ENCODE data around the gene TTC28. TPM values are rescaled to one million over a fixed set of nuclear protein-coding genes. Genes with fewer than 3 reads are reported as not detected.
"Not testable (repeated sequence)": the region's sequence is repeated elsewhere in the genome, so short reads cannot be mapped to it uniquely, and the experiment has no call there.

The TTC28 gene
- total and polyA plus RNA-seq, 8 donors: 2.2 to 18.6 (median 11.5) TPM

DNA sequence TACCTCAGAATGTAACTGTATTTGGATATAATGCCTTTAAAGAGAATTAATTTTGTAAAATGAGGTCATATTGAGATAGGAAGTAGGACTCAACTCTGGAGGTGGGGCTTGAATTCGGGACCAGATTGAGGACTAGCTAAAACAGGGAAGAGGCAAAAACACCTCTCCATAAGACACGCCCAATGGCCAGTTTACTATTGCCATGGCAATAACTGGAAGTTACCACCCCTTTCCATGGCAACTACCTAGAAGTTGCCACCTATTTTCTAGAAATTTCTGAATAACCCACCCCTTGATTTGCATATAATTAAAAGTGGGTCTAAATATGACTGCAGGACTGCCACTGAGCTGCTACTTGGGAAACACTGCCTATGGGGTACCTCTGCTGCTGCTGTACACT lies 206.4 kb downstream of the TTC28 start:
- WGBS, 2 donors: 83 to 93% methylated on average over 2 of the region's 2 CpGs

DNA sequence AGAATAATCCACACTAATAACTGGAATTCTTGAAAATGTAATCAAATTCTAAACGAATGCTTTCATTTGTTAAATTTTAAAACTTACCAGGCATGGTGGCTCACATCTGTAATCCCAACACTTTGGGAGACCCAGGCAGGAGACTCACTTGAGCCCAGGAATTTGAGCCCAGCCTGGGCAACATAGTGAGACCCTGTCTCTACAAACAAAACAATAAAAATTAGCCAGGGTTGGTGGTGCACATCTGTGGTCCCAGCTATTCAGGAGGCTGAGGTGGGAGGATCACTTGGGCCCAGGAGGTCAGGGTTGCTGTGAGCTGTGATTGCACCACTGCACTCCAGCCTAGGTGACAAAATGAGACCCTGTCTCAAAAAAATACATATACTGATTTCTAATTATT lies 212.6 kb downstream of the TTC28 start:
- H3K36me3 ChIP-seq; H3K9me3 ChIP-seq; DNase-seq; intact Hi-C loops (cut with DNase I); H3K4me3 ChIP-seq; H3K27ac ChIP-seq; ATAC-seq; H3K27me3 ChIP-seq; FAIRE-seq: not testable (repeated sequence)
- peaks cover 0 to 16% (median 15%) of the 10 kb centered on the region in 3 donors for H3K4me1 ChIP-seq
- 67 to 76% methylated on average over 1 of the region's 1 CpG for WGBS, 2 donors

More for the DNA sequence above, 206.4 kb downstream of the TTC28 start:
- no peak for ATAC-seq
- H3K9me3 ChIP-seq: no peaks in the 10 kb centered on the region
- intact Hi-C loops (cut with DNase I): no loop called here
- H3K27ac ChIP-seq: no peak overlapping the region
- H3K36me3 ChIP-seq: no peaks in the 10 kb centered on the region
- DNase-seq: no peak
- no peak overlapping the region for H3K4me3 ChIP-seq
- no peak for FAIRE-seq
- TF ChIP-seq, protein P1, sequence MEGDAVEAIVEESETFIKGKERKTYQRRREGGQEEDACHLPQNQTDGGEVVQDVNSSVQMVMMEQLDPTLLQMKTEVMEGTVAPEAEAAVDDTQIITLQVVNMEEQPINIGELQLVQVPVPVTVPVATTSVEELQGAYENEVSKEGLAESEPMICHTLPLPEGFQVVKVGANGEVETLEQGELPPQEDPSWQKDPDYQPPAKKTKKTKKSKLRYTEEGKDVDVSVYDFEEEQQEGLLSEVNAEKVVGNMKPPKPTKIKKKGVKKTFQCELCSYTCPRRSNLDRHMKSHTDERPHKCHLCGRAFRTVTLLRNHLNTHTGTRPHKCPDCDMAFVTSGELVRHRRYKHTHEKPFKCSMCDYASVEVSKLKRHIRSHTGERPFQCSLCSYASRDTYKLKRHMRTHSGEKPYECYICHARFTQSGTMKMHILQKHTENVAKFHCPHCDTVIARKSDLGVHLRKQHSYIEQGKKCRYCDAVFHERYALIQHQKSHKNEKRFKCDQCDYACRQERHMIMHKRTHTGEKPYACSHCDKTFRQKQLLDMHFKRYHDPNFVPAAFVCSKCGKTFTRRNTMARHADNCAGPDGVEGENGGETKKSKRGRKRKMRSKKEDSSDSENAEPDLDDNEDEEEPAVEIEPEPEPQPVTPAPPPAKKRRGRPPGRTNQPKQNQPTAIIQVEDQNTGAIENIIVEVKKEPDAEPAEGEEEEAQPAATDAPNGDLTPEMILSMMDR (IDR thresholded peaks at IDR 0.05): no peak
- no peaks in the 10 kb centered on the region for H3K4me1 ChIP-seq
- H3K27me3 ChIP-seq: no peaks in the 10 kb centered on the region

DNA sequence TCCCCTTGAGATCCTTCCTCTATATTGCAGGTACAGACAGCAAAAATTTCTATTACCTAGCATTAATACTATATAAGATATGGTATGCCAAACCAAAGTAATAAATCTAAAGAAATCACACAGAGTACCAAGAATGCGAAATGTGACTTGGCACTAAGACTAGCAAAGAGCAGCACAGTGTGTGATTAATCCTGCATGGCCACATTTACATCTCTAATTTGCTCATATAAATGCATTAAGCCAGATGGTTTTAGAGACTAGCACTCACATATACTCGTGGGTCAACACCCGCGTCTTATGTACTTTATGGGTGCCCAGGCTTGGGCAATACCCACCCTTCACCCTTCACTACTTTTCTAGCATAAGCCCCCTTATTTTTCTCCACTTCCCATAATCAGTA lies 213.2 kb downstream of the TTC28 start:
- no peak overlapping the region for H3K4me3 ChIP-seq
- 93 to 95% methylated on average over 4 of the region's 4 CpGs for WGBS, 2 donors
- TF ChIP-seq, protein P1 (IDR thresholded peaks at IDR 0.05): no peak
- FAIRE-seq (no peak), DNase-seq (no peak), ATAC-seq (no peak)
- no peaks in the 10 kb centered on the region for H3K36me3 ChIP-seq
- H3K27me3 ChIP-seq: no peaks in the 10 kb centered on the region
- no peaks in the 10 kb centered on the region for H3K9me3 ChIP-seq
- peaks cover 0 to 16% (median 15%) of the 10 kb centered on the region in 3 donors for H3K4me1 ChIP-seq
- intact Hi-C loops (cut with DNase I): no loop called here
- no peak overlapping the region for H3K27ac ChIP-seq

DNA sequence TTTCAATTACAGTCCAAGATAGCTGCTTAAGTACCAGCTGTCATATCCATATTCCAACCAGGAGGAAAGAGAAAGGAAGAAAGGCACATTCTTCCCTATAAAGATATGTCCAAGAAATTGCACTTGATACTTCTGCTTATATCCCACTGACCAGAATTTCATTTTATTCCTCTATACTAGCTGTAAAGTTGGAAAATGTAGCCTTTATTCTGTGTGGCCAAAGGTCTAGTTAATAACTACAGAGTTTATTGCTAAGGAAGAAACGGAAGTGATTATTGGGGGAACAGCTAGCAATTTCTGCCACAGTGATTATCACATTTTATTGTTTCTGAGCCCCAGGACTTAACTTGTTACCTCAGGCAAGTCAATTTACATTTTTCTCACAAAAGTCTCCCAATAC lies 213.8 kb downstream of the TTC28 start:
- no peaks in the 10 kb centered on the region for H3K9me3 ChIP-seq
- DNase-seq (no peak), ATAC-seq (no peak), FAIRE-seq (no peak)
- H3K27me3 ChIP-seq: no peaks in the 10 kb centered on the region
- no peak overlapping the region for H3K4me3 ChIP-seq
- intact Hi-C loops (cut with DNase I): no loop called here
- no peak overlapping the region for H3K27ac ChIP-seq
- H3K4me1 ChIP-seq: peaks cover 0 to 16% (median 15%) of the 10 kb centered on the region in 3 donors
- TF ChIP-seq, protein P1 (IDR thresholded peaks at IDR 0.05): no peak
- 62 to 77% methylated on average over 1 of the region's 1 CpG for WGBS, 2 donors
- no peaks in the 10 kb centered on the region for H3K36me3 ChIP-seq

DNA sequence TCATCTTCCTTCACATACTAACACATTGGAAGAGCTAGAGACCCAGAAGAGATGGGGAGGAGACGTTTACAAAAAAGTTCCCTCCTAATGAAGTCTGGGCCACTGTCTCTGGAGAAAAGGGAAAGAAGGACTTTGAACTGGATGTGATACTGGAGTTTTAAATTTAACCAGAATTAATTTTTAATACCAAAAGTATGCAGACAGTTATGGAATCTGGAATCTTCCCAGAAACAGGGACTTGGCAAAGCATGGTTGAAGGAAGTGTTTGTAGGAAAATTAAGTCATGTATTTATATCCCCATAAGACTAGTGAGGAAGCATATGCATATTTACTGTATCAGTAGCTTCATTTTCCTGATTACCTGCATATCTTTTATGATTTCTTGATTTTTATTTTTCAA lies 215.5 kb downstream of the TTC28 start:
- Histone ChIP-seq H3K4me1 (peaks cover 0 to 16% (median 15%) of the 10 kb centered on the region in 3 donors), H3K36me3 (no peaks in the 10 kb centered on the region), H3K27me3 (no peaks in the 10 kb centered on the region), H3K27ac (peak overlapping the region in 1 of 4 donors; percentile 7), H3K4me3 (no peak overlapping the region), H3K9me3 (no peaks in the 10 kb centered on the region)
- 31 to 40% methylated on average over 1 of the region's 1 CpG for WGBS, 2 donors
- ATAC-seq (peak; percentile 50 to 84 (median 62)), FAIRE-seq (no peak), DNase-seq (no peak)
- TF ChIP-seq, protein P1 (IDR thresholded peaks at IDR 0.05): no peak
- intact Hi-C loops (cut with DNase I): no loop called here

DNA sequence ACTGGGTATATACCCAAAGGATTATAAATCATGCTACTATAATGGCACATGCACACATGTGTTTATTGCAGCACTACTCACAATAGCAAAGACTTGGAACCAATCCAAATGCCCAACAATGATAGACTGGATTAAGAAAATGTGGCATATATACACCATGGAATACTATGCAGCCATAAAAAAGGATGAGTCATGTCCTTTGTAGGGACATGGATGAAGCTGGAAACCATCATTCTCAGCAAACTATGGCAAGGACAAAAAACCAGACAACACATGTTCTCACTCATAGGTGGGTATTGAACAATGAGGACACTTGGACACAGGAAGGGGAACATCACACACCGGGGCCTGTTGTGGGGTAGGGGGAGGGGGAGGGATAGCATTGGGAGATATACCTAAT lies 216.2 kb downstream of the TTC28 start:
- H3K36me3 ChIP-seq; ATAC-seq; intact Hi-C loops (cut with DNase I); H3K9me3 ChIP-seq; H3K27me3 ChIP-seq; H3K4me3 ChIP-seq; H3K27ac ChIP-seq; FAIRE-seq; DNase-seq: not testable (repeated sequence)
- peaks cover 0 to 16% (median 15%) of the 10 kb centered on the region in 3 donors for H3K4me1 ChIP-seq
- WGBS, 2 donors: 93 to 95% methylated on average over 1 of the region's 1 CpG
